ENCODE measurements around the gene GPR61.

Gene GPR61

GRCh38 chr1:109537450-109538178 is 2.1 kb upstream of the GPR61 start:
- DNase-seq: no peak

DNA sequence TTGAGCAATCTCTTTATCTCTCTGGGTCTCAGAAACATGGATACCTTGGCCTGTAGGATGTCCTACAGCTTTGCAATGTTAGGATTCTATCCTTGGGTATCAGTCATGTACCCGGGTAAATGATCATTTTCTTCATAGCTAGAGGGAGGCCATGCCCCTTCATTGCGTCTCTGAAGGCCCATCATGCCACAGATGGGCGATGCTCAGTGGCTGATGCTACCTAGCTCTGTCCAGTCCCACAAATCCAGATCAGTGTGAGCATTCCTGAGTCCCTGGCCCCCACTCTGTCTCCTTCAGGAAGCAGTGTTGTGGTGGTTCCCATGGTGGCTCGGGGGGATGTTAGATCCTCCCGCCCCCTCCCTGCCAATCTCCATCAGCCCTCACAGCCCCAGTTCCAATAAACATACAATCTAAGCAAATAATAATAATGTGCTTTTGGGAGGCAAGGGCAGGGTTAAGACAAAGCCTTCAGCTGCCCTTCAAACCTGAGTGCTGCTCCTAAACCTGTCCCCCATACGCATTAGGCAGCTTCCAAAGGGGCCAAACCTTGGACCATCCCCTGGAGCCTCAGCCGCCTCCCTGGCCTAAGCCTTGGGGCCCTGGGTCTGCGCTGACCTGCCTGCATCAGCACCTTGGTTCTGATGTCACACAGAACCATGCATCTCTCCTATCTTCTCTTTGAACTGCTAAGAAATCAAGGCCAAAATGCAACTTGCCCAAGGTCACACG is 681 bp upstream of the GPR61 start:
- no peak for DNase-seq

GRCh38 chr1:109541102-109541501 is 1.4 kb downstream of the GPR61 start:
- no peak for DNase-seq

DNA sequence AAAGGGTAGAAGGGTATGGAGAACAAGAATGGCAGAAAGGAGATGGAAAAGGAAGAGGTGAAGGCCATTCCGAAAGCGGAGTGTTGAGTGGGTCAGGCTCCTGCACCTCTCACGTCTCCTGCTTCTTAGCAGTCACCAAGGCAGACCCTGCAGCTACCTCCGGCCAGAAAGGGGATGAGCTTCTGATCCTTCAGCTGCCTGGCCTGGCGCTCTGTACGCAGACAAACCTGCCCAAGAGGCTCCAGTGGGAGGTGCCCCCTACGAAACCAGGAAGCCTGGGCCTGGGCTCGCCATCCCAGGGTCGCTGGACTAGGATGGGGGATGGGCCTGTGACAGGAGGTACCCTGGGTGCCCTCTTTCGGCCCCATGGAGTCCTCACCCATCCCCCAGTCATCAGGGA is 3.0 kb downstream of the GPR61 start:
- no peak for DNase-seq

- no peak for DNase-seq
Measured at GRCh38 chr1:109543283-109543987, 3.8 kb downstream of the GPR61 start.

DNA sequence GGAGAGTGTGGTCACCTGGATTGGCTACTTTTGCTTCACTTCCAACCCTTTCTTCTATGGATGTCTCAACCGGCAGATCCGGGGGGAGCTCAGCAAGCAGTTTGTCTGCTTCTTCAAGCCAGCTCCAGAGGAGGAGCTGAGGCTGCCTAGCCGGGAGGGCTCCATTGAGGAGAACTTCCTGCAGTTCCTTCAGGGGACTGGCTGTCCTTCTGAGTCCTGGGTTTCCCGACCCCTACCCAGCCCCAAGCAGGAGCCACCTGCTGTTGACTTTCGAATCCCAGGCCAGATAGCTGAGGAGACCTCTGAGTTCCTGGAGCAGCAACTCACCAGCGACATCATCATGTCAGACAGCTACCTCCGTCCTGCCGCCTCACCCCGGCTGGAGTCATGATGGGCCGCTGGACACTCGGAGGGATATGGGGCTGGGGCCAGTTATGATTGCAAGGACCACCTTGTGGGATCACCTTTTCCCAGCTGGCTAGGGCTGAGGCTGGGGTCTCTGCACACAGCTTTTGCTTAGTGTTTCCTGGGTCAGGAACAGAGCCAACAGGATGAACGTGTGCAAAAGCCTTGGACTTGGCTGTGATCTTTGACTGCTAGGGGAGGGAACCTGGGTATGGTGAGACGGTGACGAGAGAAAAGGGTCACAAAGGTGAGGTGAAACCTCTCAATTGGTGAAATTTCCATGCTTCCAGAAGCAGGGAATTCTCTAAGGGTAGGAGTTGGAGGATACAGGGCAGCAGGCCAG is 4.5 kb downstream of the GPR61 start:
- DNase-seq: no peak

GRCh38 chr1:109546311-109547109 is 6.8 kb downstream of the GPR61 start:
- DNase-seq: peak; percentile 96

- DNase-seq: peak; percentile 26
Measured at GRCh38 chr1:109547463-109548320, 8.0 kb downstream of the GPR61 start.

GRCh38 chr1:109548321-109549267 is 8.9 kb downstream of the GPR61 start, which contains the start of gene GNAI3:
TSS of gene GNAI3 (plus strand) at chr1:109548615. CDS start at chr1:109548721, 106 bp downstream.
- peak; percentile 98 for DNase-seq

DNA sequence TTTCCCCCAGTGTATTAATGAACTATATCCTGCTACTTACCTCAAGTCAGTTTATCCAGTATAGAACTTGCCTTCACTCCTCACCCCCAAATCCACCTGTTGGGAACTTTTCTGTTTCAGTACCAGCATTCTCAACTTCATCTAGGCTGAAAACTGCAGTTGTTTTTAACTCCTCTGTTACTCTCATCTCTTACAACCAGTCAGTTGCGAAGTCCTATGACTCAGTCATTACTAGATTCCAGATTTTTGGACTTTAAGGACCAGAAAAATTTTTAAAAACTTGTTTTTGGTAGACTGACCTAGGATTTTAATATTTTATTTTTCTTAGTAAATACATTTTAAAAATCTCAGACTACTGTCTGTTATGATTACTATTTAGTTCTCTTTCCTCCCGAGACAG is 16.9 kb downstream of the GPR61 start:
- DNase-seq: no peak

- DNase-seq: no peak
Measured at GRCh38 chr1:109557520-109557919, 17.8 kb downstream of the GPR61 start.

DNA sequence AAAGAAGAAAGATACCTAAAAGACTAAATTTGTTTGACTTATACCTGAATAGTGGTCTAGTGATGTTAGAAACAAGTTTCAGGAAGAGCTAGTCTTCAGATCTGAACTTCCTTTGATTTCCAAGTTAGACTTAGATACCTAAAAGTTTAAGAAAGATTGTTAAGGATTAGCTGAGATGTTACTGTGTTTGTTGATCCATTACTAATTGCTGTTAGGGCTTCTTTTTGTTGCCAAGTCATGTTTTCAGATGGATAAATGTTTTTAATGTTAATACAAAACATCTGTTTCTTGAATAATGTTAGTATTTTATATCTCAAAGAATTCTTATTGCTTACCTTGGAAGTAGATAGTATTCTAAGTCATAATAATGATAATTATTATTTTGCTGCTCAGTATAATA is 20.3 kb downstream of the GPR61 start:
- DNase-seq: no peak

DNA sequence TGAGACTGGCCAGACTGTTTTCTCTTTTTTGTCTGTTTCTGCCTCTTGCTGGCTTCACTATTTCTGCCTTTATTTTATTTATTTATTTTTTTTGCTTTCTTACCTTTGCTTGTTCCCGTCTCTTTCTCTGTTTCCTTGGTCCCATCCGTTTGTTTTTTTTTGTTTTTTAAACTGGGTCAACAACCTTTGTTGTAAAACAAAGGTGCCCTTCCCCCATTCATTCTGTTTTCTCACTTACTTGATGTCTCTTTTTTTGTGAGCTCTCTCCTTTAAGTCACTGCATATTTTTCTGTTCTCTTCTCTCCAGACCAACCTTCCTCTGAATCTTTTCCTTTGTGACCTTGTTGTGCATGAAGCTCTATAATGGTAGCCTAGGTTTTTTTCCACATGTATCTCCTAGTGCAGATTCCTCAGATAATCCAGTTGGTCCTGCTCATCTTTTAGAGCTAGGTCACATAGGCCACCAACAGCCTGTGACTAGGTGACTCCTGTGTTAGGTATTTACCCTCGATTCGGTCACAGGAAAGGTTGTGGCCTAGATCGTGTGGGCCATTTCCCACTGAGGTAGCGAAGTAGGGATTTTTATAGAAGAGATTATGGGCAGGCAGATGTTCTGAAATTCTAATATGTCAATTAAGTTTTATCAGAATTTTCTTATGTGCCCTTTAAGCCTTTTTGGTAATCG is 24.7 kb downstream of the GPR61 start:
- DNase-seq: no peak

- DNase-seq: no peak
Measured at GRCh38 chr1:109565241-109565640, 25.6 kb downstream of the GPR61 start.

DNA sequence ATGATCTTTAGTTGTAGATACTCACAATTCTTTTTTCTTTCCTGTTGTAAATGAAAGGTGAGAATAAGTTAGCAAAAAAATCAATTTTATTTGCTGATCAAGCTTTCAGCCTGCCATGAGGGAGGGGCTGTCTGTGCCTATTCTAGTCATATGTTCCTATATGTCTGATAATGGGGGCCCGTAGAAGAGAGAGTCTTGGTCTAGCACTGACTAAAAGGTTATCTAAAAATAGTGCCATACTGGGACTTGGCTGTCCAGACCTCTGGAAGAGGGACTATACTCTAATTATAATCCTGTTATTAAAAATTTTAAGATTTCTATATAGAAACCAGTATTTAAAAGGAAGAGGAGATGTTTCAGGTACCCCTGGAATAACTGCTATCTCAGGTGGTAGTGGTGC is 27.3 kb downstream of the GPR61 start:
- no peak for DNase-seq

- DNase-seq: no peak
Measured at GRCh38 chr1:109567877-109568672, 28.4 kb downstream of the GPR61 start.

GRCh38 chr1:109569323-109569722 is 29.7 kb downstream of the GPR61 start:
- DNase-seq: no peak

DNA sequence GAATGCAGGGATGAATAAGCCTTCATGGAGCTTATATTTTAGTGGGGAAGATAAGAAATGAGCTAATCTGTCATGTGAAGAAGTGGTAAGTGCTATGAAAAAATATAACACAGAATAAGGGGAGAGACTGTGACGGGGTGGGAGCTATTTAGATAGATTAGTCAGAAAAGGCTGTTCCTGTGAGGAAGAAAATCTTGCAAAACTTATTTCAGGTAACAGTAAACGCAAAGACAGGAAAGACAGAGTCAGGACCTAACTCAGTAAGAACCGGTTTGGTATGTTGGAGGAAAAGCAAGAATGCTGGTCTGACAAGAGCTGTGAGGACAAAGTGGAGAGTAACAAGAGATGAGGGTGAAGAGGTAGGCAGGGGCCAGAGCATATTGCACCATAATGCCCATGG is 30.7 kb downstream of the GPR61 start:
- no peak for DNase-seq

- peak; percentile 74 for DNase-seq
Measured at GRCh38 chr1:109573785-109574184, 34.1 kb downstream of the GPR61 start.

All from suppressor macrophage treated with lipopolysaccharide for 4 hours (primary cell).